GM19463 (cell line): ENCODE results near the gene PLCG2.
"Not testable (repeated sequence)": the region's sequence is repeated elsewhere in the genome, so short reads cannot be mapped to it uniquely, and the experiment has no call there.

Experiments
- ATAC-seq: cut with Tn5 transposase; IDR thresholded peaks from one replicate; pipeline ENCODE4 v1.9.1; 2021; ENCODE audit warnings: mild to moderate bottlenecking, moderate library complexity; ENCODE audit not compliant: unreplicated experiment

PLCG2 gene

DNA sequence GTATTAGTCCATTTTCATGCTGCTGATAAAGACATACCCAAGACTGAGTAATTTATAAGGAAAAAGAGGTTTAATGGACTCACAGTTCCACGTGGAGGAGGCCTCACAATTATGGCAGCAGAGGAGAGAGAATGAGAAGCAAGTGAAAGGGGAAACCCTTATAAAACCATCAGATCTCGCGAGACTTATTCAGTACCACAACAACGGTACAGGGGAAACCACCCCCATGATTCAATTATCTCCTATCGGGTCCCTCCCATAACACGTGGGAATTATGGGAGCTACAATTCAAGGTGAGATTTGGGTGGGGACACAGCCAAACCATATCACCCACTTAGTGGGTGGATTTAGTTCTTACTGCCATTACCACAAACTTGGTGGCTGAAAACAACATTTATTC, 155.6 kb downstream of the PLCG2 start:
- not testable (repeated sequence) for ATAC-seq

DNA sequence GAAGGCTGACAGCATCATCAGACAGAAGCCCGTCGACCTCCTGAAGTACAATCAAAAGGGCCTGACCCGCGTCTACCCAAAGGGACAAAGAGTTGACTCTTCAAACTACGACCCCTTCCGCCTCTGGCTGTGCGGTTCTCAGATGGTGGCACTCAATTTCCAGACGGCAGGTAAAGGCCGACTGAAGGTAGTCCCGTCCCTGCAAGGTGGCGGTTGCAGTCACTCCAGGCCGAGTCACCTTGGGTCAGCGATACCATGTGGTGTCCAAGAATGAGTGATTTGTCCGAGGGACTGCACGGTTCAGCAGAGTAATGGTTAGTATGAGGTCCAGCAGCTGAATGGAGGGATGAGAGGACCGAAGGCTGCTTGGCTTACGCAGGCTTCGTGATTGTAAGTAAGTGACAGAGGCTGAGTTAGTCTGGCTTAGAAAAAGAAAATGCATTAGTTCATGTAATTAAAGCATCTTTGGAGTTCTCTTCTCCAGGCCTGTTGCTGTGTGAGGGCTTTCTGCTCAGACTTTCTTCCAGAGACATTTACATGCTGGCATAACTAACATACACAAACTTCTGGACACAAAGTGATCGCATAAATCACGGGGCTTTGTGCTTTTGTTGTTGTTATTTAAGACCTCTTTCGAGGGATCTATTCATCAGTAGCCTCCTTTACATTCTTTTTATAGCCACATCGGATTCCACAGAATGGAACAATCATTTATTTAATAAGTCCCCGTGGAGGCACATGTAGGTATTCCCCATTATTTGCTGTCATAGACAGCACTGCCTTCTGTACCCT, 157.3 kb downstream of the PLCG2 start:
- ATAC-seq = no peak

DNA sequence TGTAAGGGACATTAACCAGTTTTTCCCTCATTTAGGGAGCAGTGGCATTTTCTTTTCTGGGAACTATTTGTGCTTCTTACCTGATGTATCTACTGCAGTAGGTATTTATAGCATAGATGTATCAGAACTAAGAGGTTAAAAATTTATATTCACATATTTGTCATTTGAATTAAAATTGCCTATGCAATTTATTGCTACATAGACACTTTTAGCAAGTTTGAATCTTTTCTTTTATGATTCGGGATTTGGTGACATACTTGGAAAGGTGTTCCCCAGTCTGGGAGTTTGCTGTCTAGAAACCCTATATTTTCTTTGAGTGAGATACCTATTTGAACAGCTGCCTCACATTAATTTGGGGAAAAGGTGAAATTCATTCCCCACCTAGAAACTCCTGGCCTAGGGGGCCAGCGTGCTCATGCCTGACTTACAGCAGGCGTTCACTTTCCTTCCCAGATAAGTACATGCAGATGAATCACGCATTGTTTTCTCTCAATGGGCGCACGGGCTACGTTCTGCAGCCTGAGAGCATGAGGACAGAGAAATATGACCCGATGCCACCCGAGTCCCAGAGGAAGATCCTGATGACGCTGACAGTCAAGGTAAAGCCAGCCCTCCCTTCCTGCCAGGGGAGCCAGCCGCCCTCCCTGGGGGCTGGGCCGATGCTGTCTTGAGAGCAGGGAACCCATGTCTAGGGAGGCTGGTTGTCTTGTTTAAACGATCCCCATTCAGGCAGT, 158.4 kb downstream of the PLCG2 start:
- ATAC-seq = no peak

DNA sequence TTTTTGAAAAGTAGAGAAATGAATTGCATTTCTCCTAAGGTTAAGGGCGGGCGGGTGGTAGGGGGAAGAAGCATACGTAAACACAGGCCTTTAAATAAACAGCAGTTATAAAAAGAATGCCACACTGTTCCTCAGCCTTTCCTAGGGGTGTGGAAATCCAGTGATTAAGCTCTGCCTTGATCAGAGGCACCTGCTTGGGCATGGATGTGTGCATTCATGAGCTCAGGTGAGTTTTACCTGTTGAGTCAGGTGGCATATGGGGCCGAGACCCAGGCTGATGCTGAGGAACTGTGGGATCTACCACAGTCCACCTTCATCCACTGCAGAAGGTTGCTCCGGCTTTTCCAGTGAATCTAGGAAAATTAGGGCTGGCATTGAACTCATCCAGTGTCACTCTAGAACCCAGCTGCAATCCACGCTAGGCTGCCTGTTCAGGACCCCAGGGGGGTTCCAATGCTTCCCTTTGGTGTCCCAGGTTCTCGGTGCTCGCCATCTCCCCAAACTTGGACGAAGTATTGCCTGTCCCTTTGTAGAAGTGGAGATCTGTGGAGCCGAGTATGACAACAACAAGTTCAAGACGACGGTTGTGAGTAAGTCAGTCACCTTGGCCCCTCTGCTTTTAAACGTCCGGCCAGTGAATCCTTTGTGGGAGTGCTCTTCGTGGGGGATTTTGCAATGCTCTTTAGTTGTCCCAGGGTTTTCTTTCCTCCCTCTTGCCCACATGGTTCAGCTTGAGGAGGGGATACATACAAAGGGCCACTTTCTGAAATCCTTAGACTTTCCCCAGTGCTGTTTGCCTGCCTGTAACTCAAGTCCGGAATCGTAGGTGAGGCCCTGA, 159.5 kb downstream of the PLCG2 start:
- no peak for ATAC-seq

DNA sequence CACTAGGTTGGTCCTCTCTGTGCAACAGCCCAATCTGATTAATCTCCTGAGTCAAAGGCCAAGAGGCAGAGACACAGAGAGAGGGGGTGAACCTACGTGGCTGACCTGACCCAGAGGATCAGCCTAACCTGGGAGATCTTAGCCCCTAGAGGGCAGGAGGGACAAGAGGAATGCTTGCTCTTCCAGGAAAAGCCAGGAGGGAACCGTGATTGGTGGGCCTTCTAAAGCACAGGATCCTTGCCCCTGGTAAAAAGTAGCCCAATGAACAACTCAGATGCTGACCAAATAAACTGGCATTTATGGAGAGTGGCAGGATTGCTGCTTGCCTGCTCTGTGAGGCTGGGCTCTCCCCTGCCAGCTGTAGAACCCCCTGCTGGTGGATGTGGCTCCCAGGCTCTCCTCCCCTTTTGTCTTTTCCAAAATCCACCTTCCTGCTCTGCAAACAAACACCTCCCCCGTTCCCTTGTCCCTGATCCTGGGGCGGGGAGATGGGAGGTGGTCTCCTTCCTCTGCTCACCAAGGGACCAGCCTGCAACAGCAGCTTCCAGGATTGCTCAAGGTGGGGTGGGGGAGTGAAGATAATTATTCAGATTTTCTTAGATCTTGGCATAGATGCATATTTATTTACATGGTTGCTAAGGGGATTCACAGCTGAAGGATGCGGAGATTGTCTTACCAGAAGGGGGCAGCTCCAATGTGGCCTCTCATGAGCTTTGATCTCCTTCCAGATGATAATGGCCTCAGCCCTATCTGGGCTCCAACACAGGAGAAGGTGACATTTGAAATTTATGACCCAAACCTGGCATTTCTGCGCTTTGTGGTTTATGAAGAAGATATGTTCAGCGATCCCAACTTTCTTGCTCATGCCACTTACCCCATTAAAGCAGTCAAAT, 160.3 kb downstream of the PLCG2 start:
- no peak for ATAC-seq

DNA sequence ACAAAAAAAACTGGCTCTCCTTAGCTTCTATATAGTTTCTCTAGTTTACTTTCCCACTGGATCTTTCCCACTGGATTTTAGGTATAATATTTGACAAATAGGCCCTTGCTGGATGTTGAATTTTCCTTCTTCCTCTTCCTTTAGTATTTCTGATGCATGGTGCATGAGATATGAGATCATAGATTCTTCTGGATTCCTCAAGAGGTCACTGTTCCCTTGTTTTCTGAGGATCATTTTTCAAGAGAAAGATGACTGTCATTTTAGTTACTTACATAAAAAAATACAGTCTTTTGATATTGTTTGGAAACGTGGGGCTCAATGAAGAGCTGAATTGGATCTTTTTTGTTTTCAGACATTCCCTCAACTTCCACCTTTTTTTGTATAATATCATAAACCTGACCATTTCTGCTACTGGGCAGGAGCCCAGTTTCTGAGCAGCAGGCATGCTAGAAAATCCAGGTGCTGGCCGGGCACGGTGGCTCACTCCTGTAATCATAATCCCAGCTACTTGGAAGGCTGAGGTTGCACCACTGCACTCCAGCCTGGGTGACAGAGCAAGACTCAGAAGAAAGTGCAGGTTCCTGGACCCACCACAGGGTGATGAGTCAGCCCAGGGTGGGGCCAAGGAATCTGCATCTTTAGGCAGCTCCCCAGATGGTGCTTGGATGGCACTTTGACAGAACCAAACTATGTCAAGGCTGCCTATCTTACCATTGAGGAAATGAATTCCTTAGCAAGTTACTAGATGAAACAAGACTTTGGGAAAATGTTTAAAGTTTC, 161.9 kb downstream of the PLCG2 start:
- no peak for ATAC-seq

DNA sequence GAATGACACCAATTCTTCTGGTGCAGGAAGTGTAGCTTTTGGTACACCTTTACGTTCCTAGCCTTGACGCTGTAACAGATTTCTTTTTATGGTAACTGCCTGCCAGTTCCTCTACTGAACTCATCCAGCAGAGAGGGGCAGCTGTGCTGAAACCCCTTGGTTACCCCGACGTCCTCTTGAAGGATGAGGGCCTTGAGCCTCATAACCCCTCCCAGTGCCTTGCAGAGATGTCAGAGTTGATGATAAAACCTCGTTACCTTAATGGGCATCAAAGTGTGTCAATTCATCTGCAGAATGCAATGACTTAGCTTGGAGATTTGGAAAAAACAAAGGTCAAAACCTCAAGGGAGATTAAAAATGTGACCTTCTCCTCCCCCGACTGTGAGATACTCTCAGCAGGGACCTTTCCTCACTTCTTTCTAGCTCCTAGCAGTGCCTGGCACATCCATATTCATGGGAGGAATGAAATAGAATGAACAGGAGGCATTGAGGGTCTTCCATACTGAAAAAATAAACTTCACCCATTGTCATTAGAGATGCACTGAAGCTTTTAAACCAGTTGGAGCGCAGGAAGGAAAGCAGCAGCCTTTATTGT, 163.0 kb downstream of the PLCG2 start:
- ATAC-seq = no peak

DNA sequence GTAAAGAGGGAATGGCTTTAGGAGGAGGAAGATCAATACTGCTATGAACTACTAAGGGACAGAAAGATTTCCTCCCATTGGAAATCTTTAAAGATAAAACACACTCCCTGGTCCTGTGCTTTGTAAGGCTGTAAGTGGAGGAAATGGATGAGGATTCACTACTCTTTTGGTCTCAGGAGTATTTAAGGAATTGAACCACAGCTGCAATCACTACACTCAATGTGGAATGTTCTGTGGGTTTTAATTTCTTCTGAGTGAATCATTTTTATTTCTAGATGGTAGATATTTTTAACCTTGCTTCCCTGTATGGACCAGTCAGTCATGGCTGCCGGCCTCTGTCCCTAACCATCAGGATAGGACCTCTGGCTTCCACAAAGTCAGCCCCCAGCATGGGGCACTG, 166.6 kb downstream of the PLCG2 start:
- ATAC-seq = no peak

DNA sequence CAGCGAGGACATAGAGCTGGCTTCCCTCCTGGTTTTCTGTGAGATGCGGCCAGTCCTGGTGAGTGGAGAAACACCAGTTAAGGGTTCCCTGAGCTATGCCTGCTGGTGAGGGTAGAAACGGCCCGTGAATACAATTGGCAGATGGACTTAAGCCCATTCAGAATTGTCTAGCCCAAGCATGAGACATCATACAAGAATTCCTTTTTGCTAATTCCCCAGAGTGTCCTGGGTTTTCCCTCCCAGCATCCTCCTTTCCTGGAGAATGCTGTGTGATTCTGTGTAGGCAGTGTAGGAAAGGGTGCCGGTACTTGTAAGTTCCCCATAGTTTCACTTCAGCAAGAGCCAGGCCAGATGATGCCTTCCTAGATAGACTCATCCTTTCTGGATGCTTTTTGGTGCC, 167.1 kb downstream of the PLCG2 start:
- no peak for ATAC-seq

DNA sequence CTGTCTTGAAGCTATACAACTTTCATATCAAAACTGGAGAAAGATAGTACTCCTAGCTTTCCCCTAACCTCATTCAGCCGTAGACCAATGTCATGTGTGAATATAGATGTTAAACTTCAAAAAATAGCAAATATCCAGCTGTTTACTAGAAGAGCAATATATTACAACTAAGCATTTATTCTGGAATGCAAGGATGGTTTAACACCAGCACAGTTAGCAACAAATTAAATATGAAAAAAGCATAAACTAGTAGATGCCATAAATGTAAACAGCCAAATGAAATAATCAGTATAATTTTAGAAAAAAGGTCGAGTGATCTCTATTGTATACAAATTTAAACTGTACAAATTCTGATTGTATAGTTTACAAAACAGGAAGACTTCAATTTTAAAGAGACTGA, 172.5 kb downstream of the PLCG2 start:
- ATAC-seq = no peak

DNA sequence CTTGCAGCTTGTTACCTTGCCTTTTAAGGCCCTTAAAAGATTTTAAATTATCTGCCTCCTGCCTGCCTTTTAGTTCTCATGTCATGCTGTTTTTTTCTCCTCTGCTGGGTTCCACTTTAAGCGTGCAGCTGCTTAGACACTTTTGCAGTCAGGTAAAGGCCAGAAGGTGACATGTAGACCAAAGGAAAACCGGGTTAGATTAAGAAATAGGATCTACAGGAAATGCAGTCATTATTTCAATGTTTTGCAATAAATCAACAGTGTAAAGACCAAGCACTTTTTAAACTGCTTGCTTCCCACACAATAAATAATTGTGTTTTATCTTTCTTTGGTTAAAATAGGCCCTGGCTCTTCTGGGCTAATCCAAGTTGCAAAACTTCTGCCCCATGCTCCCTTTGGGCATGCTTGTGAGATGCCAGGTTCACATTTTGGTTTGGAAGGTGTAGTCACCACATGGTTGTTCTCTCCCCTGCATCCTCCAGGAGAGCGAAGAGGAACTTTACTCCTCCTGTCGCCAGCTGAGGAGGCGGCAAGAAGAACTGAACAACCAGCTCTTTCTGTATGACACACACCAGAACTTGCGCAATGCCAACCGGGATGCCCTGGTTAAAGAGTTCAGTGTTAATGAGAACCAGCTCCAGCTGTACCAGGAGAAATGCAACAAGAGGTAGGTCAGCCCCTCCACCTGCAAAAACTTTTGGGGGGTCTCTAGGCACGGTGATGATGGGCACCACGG, 177.3 kb downstream of the PLCG2 start:
- ATAC-seq = no peak

DNA sequence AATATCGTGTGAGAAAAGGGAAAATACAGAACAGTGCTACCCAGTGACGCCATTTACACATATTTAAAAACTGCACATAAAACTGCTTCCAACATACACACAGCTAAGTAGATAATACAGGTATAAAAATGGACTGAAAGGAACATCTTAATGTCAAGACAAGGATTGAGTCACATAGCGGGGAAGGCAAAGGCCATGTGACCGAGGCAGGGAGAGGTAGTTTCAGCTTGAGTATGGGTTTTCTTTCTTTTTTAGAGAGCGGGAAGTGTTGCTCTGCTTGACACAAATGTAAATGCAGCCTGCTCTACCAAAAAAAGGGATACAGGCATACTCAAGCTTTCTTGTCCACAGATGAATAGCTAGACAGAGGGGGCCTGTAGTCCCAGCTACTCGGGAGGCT, 185.7 kb downstream of the PLCG2 start:
- no peak for ATAC-seq

DNA sequence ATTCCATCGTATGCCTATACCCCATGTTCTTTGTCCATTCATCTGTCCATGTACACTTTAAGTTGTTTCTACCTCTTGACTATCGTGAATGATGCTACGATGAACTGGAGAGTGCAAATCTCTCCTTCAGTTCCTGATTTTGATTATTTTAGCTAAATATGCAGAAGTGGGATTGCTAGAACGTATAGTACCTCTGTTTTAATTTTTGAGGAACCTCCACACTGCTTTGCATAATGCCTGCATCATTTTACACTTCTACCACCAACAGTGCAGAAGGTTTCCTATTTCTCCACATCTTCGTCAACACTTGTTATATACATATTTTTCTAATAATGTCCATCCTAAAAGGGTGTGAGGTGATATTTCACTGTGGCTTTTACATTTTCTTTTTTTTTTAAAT, 188.3 kb downstream of the PLCG2 start:
- no peak for ATAC-seq

DNA sequence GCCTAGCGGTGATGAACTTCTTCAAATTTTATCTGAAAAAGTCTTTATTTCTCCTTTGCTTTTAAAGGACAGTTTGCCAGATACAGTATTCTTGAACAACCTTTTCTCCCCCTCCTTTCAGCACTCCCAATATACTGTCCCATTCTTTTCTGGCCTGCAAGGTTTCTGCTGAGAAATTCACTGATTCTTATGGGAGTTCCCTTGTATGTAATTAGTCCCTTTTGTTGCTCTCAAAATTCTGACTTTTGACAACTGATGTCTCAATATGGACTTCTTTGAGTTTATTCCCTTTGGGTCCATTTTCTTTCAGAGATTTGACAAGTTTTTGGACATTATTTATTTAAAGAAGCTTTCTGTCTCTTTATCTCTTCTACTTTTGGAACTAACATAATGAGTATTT, 192.8 kb downstream of the PLCG2 start:
- ATAC-seq = no peak

DNA sequence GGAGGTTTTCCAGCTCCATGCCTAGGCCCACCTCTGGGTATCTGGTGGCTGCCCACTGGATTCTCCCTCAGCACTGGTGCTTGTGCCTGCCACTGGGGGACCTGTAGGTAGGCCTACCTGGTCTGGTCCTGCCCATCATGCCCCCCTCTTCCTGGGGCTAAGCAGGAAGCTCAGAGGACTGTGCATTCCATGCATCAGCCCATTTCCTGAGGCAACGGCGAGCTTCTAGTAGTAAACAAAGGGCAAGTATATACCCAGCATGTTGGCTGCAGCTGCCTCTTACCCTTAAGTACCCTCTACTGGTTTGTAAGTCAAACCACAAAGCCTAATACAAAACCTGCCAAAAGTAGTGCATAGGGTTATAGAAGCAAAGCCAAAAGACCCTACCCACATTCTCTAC, 194.6 kb downstream of the PLCG2 start:
- no peak for ATAC-seq

DNA sequence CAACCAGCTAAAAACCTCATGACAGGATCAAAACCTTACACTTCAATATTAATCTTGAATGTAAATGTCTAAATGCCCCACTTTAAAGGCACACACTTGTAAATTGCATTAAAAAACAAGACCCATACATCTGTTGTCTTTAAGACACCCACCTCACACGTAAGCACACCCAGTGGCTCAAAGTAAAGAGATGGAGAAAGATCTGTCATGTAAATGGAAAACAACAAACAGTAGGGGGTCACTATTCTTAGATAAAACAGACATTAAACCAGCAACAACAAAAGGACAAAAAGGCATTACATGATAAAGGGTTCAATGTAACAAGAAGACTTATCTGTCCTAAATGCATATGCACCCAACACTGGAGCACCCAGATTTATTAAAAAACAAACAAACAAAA, 196.5 kb downstream of the PLCG2 start:
- ATAC-seq = no peak

DNA sequence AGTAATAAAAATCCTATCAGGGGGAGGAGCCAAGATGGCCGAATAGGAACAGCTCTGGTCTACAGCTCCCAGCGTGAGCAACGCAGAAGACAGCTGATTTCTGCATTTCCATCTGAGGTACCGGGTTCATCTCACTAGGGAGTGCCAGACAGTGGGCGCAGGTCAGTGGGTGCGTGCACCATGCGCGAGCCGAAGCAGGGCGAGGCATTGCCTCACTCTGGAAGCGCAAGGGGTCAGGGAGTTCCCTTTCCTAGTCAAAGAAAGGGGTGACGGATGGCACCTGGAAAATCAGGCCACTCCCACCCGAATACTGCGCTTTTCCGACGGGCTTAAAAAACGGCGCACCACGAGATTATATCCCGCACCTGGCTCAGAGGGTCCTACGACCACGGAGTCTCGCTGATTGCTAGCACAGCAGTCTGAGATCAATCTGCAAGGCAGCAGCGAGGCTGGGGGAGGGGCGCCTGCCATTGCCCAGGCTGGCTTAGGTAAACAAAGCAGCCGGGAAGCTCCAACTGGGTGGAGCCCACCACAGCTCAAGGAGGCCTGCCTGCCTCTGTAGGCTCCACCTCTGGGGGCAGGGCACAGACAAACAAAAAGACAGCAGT, 198.3 kb downstream of the PLCG2 start:
- not testable (repeated sequence) for ATAC-seq

DNA sequence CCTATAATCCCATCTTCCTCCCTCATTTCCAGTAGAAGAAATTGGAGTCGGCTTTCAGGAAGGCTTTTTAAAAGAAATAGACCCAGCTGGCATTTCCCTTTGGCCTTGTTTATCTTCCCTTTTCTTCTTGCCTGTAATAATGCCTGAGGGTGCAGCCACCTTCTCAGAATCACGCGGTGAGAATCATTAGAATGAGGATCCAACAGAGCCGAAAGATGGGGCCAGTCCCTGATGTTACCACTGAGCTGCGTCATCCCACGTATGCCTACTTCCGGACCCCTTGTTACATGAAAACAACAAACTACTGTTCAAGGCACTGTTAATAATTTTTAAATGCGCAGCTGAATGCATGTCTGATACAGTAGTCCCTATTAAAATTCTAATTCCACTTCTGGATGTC, 208.0 kb downstream of the PLCG2 start:
- no peak for ATAC-seq
